Gastrocnemius medialis (tissue), 4 donors: Measurements from ENCODE around the gene CHI3L1. TPM values are rescaled to one million over a fixed set of nuclear protein-coding genes. Genes with fewer than 3 reads are reported as not detected.

ENCODE experiments used
- ATAC-seq, 2 donors: fragments of 150-250 bp; one replicate each; pipeline ENCODE4 v1.9.1; 2016
- DNase-seq, 2 donors: peaks; one replicate each; pipeline ENCODE4 v3.0.0-alpha.2; 2019
- H3K27ac ChIP-seq, 4 donors: fragments of 200-600 bp; sonication (generic); 1 replicate in 1 of 4; 2 replicates in 3 of 4; pipeline ENCODE4 v1.5.1; 2016 to 2018; ENCODE audit warnings: mild to moderate bottlenecking in 2 of 4, moderate library complexity in 1 of 4
- H3K27me3 ChIP-seq, 3 donors: fragments of 200-600 bp; sonication (generic) in 2 of 3; 1 replicate in 1 of 3; 2 replicates in 2 of 3; pipeline versions ENCODE4 v1.5.1 to v1.6.0; 2016 to 2019; ENCODE audit warnings: mild to moderate bottlenecking in 1 of 3, moderate library complexity in 1 of 3
- H3K36me3 ChIP-seq, 2 donors: fragments of 200-600 bp; sonication (generic) in 1 of 2; one replicate each; pipeline ENCODE4 v1.5.1; 2017 to 2018
- H3K4me1 ChIP-seq, 2 donors: fragments of 200-600 bp; sonication (generic) in 1 of 2; one replicate each; pipeline ENCODE4 v1.5.1; 2016 to 2017; ENCODE audit warnings: mild to moderate bottlenecking in 2 of 2
- H3K4me3 ChIP-seq, 4 donors: fragments of 200-600 bp; sonication (generic) in 3 of 4; 1 replicate in 1 of 4; 2 replicates in 3 of 4; pipeline ENCODE4 v1.5.1; 2016 to 2019; ENCODE audit warnings: mild to moderate bottlenecking in 2 of 4
- H3K9me3 ChIP-seq, 3 donors: fragments of 200-600 bp; sonication (generic) in 2 of 3; 1 replicate in 1 of 3; 2 replicates in 2 of 3; pipeline ENCODE4 v1.5.1; 2016 to 2019
- CTCF ChIP-seq, 5 experiments: fragments of 450-650 bp in 3 of 5; fragments of 200-600 bp in 2 of 5; sonication (generic) in 2 of 5; IDR thresholded peaks in 4 of 5; conservative IDR thresholded peaks in 1 of 5; 1 replicate in 4 of 5; 2 replicates in 1 of 5; pipeline ENCODE4 v1.5.1; 2016 to 2019; ENCODE audit warnings: antibody characterized with exemption in 5 of 5, mild to moderate bottlenecking in 3 of 5, moderate library complexity in 3 of 5
- POLR2A ChIP-seq, 2 donors: fragments of 450-650 bp; IDR thresholded peaks; one replicate each; pipeline ENCODE4 v1.6.1; 2017; ENCODE audit warnings: antibody characterized with exemption in 2 of 2, mild to moderate bottlenecking in 2 of 2, moderate library complexity in 2 of 2
- in situ Hi-C, 4 donors: fragments of 200-750 bp; cut with MboI; loops; one replicate each; pipeline versions ENCODE4 v1.15.0 to v1.8.0; 2017; ENCODE audit warnings: low sequenced_read_pairs in 4 of 4
- intact Hi-C: fragments of 100-400 bp; cut with DNase I; formaldehyde crosslinking; loops from one replicate; pipeline ENCODE4 v1.15.1; 2023; ENCODE audit warnings: low total_unique reads
- total RNA-seq, 4 donors: library from RNA; depleted of rRNA; stranded (reverse); fragments of >200 nt; gene quantifications; one replicate each; pipeline versions ENCODE4 v1.1.0 to v1.2.3, GENCODE V29; 2016

CHI3L1 gene
- total RNA-seq, 4 donors from 2014 or later = 4.0 to 19.7 (median 9.9) TPM

- DNase-seq (no peak), ATAC-seq (no peak)
- Histone ChIP-seq H3K36me3 (no peaks in the 10 kb centered on the region), H3K27me3 (no peaks in the 10 kb centered on the region), H3K4me3 (no peak overlapping the region), H3K27ac (no peak overlapping the region), H3K4me1 (no peaks in the 10 kb centered on the region), H3K9me3 (no peaks in the 10 kb centered on the region)
- no peak for TF ChIP-seq CTCF (IDR thresholded peaks at IDR 0.05 in 4 of 5, conservative IDR thresholded peaks at IDR 0.05 in 1 of 5)
- no peak for TF ChIP-seq POLR2A (IDR thresholded peaks at IDR 0.05)
- in situ Hi-C loops = no loop called here
- intact Hi-C loops = no loop called here
Measured at GRCh38 chr1:203139976-203140475, 46.5 kb downstream of the CHI3L1 start.

DNA sequence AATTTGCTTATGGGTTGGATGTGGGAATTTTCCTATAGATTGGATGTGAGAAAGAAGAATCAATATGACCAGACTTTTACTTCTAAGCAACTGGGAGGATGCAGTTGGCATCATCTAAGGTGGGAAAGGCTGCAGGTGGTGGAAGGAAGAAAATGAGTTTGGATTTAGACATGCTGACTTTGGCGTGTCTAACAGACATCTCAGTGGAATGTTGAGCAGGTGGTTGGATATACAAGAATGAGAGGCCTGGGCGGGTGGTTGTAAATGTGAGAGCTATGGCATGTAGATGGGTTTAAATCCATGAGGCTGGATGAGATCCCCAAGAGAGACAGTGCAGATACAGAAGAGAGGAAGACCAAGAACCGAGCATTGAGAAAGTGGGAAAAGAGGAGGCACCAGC is 48.4 kb downstream of the CHI3L1 start:
- Histone ChIP-seq H3K27me3 (no peaks in the 10 kb centered on the region), H3K4me3 (no peak overlapping the region), H3K36me3 (no peaks in the 10 kb centered on the region), H3K27ac (no peak overlapping the region), H3K4me1 (no peaks in the 10 kb centered on the region), H3K9me3 (no peaks in the 10 kb centered on the region)
- intact Hi-C loops = no loop called here
- no peak for DNase-seq
- in situ Hi-C loops = no loop called here
- TF ChIP-seq POLR2A (IDR thresholded peaks at IDR 0.05) (no peak), CTCF (IDR thresholded peaks at IDR 0.05 in 4 of 5, conservative IDR thresholded peaks at IDR 0.05 in 1 of 5) (no peak)
- ATAC-seq = no peak

GRCh38 chr1:203137324-203137723 is 49.2 kb downstream of the CHI3L1 start:
- Histone ChIP-seq H3K4me1 (no peaks in the 10 kb centered on the region), H3K4me3 (no peak overlapping the region), H3K27me3 (no peaks in the 10 kb centered on the region), H3K27ac (no peak overlapping the region), H3K9me3 (no peaks in the 10 kb centered on the region), H3K36me3 (no peaks in the 10 kb centered on the region)
- intact Hi-C loops (no loop called here), in situ Hi-C loops (no loop called here)
- TF ChIP-seq CTCF (IDR thresholded peaks at IDR 0.05 in 4 of 5, conservative IDR thresholded peaks at IDR 0.05 in 1 of 5) = no peak
- TF ChIP-seq POLR2A (IDR thresholded peaks at IDR 0.05) = no peak
- ATAC-seq = no peak
- DNase-seq = no peak

- H3K4me1 ChIP-seq = no peaks in the 10 kb centered on the region
- no peak overlapping the region for H3K27ac ChIP-seq
- intact Hi-C loops (no loop called here), in situ Hi-C loops (no loop called here)
- DNase-seq (no peak), ATAC-seq (no peak)
- TF ChIP-seq POLR2A (IDR thresholded peaks at IDR 0.05) (no peak), CTCF (IDR thresholded peaks at IDR 0.05 in 4 of 5, conservative IDR thresholded peaks at IDR 0.05 in 1 of 5) (no peak)
- H3K36me3 ChIP-seq = no peaks in the 10 kb centered on the region
- H3K9me3 ChIP-seq = no peaks in the 10 kb centered on the region
- H3K27me3 ChIP-seq = no peaks in the 10 kb centered on the region
- no peak overlapping the region for H3K4me3 ChIP-seq
Measured at GRCh38 chr1:203136409-203137042, 50.0 kb downstream of the CHI3L1 start.
